ELF-1 (cell line): ENCODE data around the gene PLAAT1.

Experiments
- DNase-seq: peaks from one replicate; pipeline ENCODE4 v3.0.0-alpha.2; 2016; ENCODE audit warnings: low read depth, low spot score

The PLAAT1 gene

GRCh38 chr3:193253986-193254660, 13.1 kb downstream of the PLAAT1 start:
- no peak for DNase-seq

GRCh38 chr3:193261970-193262369, 20.9 kb downstream of the PLAAT1 start:
- no peak for DNase-seq

- no peak for DNase-seq
These were observed 21.7 kb downstream of the PLAAT1 start for GRCh38 chr3:193262707-193263106.

GRCh38 chr3:193269343-193270028, 28.5 kb downstream of the PLAAT1 start:
- no peak for DNase-seq

- no peak for DNase-seq
These were observed 29.4 kb downstream of the PLAAT1 start for GRCh38 chr3:193270451-193270850.

- DNase-seq, result no peak
These were observed 30.2 kb downstream of the PLAAT1 start for GRCh38 chr3:193271101-193271840.

GRCh38 chr3:193292386-193292785, 51.4 kb downstream of the PLAAT1 start:
- DNase-seq, result no peak

GRCh38 chr3:193295985-193296384, 55.0 kb downstream of the PLAAT1 start:
- DNase-seq, result no peak

- DNase-seq, result no peak
These were observed 56.4 kb downstream of the PLAAT1 start for GRCh38 chr3:193297421-193297820.

- no peak for DNase-seq
These were observed 60.4 kb downstream of the PLAAT1 start for GRCh38 chr3:193301433-193301832.

GRCh38 chr3:193305356-193305755, 64.3 kb downstream of the PLAAT1 start:
- no peak for DNase-seq

GRCh38 chr3:193310914-193311723, 70.1 kb downstream of the PLAAT1 start:
- no peak for DNase-seq

- DNase-seq, result no peak
These were observed 72.3 kb downstream of the PLAAT1 start for GRCh38 chr3:193313061-193313958.

- no peak for DNase-seq
These were observed 73.1 kb downstream of the PLAAT1 start for GRCh38 chr3:193314161-193314560.

- no peak for DNase-seq
These were observed 76.8 kb downstream of the PLAAT1 start for GRCh38 chr3:193317682-193318300.
